ENCODE data around the gene TOP2B.

Gene TOP2B

GRCh38 chr3:25618028-25618427 is 46.7 kb downstream of the TOP2B start:
- DNase-seq, result no peak

- no peak for DNase-seq
Observed at GRCh38 chr3:25611193-25611592, 53.5 kb downstream of the TOP2B start.

- no peak for DNase-seq
Observed at GRCh38 chr3:25610779-25611178, 53.9 kb downstream of the TOP2B start.

GRCh38 chr3:25610167-25610566 is 54.5 kb downstream of the TOP2B start:
- no peak for DNase-seq

GRCh38 chr3:25604107-25604805 is 60.5 kb downstream of the TOP2B start:
- no peak for DNase-seq

DNA sequence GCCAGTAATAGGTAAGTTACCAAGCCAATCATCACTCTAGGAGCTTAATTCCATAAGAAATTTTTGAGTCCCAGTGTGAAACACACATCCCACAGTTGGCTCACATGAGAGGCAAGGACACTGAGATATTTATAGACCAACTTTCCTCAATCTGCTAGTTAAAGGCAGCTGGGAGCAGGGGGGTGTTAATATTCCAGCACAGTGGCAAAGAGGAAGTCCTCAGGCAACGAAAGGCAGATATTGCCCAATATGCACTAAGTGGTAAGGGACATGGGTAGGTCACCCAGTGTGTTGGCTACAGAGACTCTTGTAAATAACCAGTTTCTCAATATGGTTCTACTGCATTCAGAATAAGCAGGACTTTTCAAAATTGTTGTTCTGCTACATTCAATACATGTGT is 61.0 kb downstream of the TOP2B start:
- DNase-seq, result peak; percentile 32

GRCh38 chr3:25597535-25598101 is 67.1 kb downstream of the TOP2B start:
- DNase-seq, result no peak

GRCh38 chr3:25594007-25594502 is 70.7 kb downstream of the TOP2B start:
- no peak for DNase-seq

- DNase-seq, result no peak
Observed at GRCh38 chr3:25593001-25593400, 71.7 kb downstream of the TOP2B start.

- DNase-seq, result no peak
Observed at GRCh38 chr3:25592510-25592968, 72.2 kb downstream of the TOP2B start.

GRCh38 chr3:25589783-25590258 is 74.9 kb downstream of the TOP2B start:
- DNase-seq, result no peak

GRCh38 chr3:25589104-25589782 is 75.5 kb downstream of the TOP2B start:
- no peak for DNase-seq

DNA sequence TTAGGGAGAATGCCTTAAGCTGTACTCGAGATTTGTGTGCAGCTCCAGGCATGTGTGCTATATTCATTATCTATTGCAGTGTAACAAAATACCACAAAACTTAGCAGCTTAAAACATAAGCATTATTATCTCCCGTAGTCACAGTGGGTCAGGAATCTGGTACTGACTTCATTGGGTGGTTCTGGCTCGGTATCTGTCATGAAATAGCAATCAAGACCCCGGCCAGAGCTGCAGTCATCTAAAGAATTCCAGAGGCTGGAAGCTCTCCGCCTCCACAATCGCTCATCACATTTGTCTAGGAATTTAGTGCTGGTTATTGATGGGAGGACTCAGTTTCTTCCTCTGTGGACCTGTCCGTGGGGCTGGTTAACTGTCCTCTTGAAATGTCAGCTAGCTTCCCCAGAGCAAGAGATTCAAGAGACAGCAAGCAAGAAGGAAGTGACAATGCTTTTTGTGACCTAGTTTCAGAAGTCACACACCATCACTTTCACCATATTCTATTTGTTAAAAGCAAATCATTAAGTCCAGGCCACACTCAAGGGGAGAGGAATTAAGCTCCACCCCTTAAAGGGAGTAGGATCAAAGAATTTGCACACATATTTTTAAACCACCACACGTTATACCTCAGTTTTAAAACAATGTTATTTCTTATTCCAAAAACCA is 76.1 kb downstream of the TOP2B start:
- no peak for DNase-seq

DNA sequence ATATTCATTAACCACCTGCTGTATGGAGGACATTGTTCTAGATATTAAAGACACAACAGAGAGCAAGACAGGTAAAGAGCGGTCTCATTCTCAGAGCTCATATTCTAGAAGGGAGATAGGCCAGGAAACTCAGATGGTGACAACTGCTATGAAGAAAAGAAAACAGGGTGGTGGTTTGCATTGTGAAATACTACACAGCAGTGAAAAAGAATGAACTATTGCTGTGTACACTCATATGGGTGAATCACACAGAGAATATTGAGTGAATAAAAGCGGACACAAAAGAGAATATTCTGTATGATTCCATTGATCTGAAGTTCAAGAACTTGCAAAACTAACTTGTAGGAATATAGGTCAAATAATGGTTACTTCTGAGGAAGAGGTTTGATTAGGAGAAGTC is 76.7 kb downstream of the TOP2B start:
- no peak for DNase-seq

- DNase-seq, result no peak
Observed at GRCh38 chr3:25587526-25587925, 77.2 kb downstream of the TOP2B start.

DNA sequence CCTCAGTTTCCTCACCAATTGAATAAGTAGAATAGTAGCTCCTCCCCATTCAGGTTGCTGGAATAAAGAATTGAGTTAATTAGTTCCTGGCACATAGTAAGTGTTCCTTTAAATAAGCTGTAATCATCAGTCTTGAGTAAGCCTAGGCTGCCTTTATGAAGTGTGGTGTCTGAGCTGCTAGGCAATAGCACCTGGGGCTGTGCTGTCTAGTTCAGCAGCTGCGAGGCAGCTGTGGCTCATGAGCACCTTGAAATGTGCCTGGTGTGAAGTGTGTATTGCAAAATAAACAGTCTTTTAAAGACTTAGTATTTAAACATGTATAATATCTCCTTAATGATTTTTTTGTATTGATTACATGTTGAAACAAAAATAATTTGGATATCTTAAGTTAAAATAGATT is 77.6 kb downstream of the TOP2B start:
- DNase-seq, result no peak

GRCh38 chr3:25586553-25586952 is 78.2 kb downstream of the TOP2B start:
- no peak for DNase-seq

DNA sequence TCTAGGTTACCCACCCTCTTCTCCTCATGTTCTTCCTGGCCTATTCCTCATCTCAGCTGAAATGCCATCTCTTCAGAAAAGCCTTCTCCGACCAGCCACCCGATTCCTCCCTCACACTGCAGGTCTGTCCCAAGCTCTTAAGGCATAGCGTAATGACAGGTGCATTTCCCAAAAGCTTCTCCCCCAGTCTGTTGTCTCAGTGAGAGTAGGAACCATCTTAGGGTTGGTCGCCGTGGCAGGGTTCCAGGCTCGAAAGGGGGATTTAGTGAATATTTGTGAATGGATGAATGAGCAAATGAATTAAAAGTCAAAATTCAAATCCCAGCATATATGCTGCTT is 78.6 kb downstream of the TOP2B start:
- no peak for DNase-seq

GRCh38 chr3:25585361-25586166 is 79.1 kb downstream of the TOP2B start:
- no peak for DNase-seq

DNA sequence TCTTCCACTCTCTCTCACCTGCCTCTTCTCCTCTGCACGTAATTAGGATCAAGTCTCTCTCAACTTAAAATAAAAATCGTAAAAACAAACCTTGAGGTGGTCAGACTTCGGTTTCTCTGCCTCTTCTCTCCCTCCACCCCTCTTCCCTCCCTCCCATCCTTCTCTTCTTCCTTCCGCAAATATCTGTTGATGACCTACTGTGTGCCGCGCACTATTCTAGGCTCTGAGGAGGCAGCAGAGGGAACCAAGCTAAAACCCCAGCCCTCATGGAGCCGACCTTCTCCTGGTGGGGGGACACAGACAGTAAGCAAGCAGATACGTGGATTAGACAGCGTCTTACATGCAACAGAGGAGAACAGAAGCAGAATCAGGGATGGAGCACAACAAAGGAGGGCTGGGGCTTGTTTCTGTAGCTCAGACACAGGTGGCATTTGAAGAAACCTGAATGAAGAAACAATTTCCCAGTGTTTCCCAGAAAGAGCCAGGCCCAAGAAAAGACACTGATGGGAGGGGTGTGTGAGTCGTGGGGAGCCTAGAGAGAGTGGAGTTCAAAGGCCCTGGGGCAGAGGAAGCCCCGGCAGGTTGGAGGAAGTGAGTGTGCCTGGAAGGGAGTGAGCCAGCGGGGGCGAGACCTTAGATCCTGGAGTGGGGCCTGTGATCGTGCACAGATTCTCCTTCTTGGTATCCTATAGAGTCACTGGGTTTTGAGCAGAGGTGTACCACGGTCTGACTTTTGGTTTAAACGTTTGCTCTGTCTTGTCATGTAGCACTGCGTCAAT is 80.5 kb downstream of the TOP2B start:
- no peak for DNase-seq

DNA sequence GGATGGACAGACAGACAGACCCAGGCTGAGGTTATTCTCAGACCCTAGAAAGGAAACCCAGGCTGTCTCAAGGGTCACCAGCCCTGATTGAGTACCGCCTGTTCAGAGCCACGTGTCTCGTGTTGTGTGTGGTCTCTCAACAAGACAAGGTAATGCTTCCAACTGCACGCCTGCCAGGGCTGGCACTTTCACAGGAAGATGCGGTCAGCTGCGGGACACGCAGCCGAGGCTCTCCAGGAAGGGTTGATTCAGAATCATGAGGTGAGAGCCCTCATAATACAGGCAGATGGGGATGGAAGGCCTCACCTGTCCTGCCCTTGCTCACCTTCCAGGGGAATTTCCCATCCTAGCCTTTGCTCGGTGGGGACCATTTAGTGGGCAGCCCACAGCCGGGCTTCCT is 81.4 kb downstream of the TOP2B start:
- no peak for DNase-seq

DNA sequence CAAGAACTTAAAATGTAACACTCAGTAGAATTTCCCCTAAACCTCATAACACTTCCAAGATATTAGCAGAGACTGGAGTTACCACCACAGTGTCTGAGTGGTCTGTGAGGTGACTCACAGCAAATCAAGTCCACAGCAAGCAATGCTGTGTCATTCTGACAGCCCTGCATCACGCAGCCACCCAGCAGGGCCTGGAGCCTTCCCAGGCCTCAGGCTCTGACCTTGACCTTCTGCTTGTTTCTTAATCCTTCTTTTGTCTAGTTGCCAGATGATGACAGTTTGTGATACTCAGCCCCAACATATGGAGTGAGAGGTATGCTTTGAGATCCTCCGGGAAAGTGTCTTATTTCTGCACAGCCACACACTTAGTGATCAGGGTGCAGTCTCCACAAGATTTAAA is 82.5 kb downstream of the TOP2B start:
- no peak for DNase-seq
